ENCODE results near the gene HSF2.
A peak's percentile ranks its signal among the peaks of the same experiment; 100 is the strongest.
"Not testable (repeated sequence)": the region's sequence is repeated elsewhere in the genome, so short reads cannot be mapped to it uniquely, and the experiment has no call there.

HSF2 gene

DNA sequence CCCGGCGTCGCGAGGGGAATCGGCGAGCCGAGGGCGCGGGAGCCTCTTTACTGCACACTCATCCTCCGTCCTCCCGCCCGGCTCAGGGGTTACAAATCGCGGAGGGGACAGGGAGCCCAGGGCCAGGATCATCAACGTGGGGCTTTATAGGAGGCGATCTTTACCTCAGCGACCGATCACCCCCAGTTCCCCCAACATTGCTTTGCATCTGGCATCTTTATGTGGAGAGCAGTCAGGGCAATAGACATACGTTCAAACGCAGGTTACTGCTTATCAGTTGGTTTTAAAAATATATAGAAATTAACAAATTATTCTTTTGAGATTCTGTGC lies 634 bp downstream of the HSF2 start:
- peak; percentile 30 for DNase-seq

DNA sequence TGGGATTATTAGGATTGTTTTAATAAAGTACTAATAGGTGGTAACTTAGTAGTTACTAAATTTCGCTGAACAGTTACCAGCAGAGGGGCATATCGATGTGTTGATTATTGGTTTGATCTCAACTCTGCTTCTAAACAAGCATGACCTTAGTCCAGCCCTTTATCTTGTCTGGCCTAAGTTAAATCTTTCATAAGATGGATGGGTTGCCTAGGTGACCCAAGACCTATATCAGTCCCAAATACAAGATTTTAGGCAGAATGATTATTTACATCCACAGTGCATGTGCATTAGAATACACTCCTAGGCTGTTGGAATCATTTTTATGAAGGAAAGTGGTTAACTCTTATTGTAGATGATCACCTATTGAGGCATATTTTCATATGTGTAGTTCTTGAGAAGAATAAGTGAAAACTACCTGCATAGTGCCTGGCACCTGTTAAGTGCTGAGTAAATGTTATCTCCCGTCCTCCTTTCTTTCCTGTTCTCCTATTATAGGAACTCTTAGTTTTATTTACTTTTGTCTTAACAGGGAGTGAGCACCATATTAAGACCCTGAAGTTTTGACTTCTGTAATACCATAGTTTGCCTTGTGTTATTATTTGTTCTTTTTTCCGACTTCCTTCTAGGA lies 1.1 kb downstream of the HSF2 start:
- DNase-seq = peak; percentile 4

DNA sequence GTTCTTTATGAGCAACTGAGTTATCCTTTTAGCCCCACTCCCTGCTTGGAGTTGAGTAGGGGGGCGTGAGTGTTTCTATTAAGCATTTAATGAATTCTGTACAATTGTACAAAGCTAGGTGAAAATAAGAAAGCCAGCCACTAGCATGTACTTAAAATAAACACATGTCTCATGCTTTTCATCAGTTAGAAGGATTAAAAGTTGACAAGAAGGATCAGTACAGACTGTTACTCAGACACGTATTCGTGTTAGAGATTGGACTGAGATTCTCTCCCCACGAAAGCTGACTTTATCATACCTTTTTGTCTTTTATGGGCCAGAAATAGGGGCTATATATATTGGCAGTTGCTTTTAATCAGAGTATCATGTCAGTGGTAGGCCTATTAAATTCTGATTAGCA lies 1.7 kb downstream of the HSF2 start:
- DNase-seq = no peak

DNA sequence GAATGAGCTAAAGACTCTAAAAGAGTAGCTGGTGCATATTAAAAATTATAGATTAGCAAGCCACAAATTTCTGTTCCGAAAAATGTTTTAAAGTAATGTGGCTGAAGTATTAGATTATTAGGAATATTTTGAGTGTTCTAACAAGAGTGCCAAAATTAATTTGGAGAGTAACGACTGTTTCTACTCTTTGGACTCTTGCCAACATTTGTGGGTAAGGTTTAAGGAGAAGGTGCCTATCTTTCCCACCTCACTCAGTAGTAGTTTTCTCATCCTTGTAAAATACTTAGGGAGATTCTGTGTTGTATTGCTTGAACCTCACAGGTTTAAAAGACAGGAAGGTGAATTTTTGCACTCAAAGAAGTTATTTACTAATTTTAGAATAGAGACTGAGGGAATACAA lies 5.0 kb downstream of the HSF2 start:
- no peak for DNase-seq

DNA sequence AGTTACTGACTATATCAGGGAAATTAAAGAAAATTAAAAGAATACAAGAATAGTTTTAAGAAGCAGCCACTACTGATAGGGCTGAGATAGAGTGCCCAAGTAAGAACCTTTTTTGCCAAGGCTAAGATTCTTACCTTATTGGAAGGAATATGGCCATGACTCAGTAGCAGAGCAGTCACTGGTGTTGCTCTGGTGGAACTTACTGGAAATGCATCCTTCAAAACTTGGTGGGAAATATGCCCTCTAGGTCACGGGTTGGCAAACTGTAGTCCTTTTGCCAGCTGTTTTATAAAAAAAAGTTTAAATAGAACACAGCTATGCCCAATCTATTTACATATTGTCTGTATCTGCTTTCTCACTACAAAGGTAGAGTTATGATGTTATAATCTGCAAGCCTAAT lies 6.0 kb downstream of the HSF2 start:
- no peak for DNase-seq

DNA sequence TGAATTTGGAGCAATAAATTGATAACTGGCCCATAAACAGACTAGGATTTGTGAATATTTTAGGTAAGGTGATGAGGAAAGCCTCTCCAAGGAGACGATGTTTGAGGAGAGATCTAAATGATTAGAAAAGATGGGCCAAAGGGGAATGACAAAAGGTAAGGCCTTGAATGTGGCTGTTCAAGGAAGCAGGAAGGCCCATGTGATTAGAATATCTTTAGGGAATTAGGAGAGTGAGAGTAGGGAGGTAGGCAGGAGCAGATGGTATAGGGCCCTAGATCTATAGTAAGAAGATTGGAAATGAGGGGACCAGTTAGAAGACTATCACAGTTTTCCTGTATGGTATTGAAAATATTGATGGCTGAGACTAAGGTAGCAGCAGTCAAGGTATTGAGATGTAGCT lies 6.7 kb downstream of the HSF2 start:
- no peak for DNase-seq

DNA sequence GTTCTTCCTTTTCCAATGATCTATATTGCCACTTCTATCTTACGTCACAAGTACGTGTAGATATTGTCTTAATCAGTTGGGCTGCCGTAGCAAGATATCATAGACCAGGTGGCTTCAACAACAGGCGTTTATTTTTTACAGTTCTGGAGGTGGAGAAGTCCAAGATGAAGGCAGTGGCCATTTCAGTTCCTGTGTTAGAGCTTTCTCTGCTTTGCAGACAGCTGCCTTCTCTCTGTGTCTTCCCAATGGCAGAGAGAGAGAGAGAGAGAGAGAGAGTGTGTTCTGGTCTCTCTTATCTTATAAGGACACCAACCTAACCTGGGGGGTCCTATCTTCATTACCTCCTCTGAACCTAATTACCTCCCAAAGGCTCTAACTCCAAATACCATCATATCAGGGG lies 8.3 kb downstream of the HSF2 start:
- no peak for DNase-seq

DNA sequence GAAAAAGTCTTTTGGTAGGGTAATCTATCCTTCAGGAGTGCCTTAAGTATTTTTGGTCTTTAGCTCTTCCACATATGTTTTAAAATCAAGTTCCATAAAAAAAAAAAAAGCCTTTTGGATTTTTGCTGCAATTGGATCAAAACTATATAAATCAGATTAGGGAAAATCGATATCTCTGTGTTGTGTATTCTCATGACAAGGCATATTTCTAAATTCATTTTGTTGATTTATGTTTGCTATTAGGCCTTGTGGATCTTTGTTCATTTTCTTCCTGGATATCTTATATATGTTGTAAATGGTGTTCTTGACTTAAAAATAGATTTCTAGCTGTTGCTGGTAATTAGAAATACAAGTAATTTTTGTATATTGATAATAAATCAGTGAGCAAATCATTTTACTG lies 8.8 kb downstream of the HSF2 start:
- no peak for DNase-seq

DNA sequence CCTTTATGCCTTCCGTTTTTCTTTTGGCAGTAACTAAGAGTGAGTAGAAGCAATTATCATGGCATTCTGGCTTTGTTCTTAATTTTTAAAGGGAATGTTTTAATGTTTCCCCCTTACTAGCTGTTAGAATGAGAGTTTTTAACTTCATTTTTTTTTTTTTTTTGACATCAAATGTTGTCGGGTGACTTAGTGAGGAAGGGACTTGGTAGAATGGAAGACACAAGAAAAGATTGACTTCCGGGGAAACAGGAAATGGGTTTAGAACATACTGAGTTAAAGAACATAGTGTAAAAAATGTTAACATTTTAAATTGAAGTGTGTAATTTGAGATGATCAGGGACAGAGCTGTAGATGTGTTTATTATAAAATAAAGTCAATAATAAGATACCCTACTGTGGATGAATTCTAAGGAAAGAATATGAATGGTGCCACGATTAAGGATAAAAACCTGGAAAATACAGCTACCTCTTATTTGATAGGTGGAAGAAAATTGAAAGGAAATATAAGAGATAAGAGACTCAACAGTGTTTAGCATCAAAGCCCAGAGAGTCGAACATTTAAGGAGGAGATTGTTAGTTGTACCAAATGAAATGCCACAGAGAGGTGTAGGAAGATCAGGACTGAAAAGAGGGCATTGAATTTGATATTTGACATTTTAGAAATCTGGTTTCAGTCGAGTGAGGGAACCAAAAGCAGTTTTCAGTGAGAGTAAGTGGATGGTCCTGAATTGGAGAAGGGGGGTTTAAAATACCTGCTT lies 9.4 kb downstream of the HSF2 start:
- no peak for DNase-seq

DNA sequence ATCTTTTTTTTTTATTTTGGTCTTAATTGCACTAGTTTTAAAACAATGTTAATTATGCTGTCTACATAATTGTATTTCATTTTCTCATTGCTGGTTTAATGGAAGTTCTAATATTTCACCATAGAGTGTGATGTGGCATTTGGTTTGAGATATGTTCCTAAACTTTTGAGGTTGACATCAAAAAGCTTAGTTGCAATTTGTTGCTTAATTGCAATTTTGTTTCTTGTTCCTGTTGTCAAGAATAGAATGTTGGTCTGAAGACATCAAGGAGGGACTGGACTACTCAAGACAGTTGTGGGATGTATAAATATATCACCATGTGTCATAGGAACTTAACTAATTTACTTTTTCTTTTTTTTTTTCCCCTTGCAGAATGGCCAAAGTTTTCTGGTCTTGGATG lies 12.5 kb downstream of the HSF2 start:
- DNase-seq = no peak

DNA sequence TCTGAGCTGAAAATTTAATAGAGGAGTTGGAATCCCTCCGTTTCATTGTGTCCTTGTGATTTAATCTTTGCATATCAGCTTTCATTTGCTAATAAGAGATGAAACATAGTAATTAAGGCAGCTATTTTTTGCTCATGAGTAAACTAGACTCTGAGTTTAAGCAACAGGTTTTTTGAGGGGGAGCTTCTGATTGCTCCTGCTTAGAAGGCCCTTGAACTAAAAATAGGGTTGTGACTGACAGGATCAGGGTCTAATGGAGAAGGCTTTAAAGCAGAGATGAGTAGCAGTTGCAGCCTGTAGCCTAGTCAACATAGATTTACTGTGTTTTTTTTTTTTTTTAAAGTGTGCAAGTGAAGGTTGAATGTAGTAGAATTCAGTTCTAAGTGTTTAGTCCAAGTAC lies 17.4 kb downstream of the HSF2 start:
- no peak for DNase-seq

DNA sequence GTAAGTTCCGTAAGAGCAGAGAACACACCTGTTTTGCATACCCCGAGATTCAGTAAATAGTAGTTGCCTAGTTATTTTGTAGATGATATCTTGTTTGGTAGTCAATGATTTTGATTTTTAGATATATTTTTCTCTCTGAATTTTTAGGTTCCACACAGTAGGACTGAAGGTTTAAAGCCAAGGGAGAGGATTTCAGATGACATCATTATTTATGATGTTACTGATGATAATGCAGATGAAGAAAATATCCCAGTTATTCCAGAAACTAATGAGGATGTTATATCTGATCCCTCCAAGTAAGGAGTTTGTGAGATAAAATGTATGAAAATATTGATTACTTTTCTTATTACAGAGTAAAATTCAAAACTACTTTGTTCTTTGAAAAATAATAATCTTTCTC lies 22.6 kb downstream of the HSF2 start:
- DNase-seq = no peak

DNA sequence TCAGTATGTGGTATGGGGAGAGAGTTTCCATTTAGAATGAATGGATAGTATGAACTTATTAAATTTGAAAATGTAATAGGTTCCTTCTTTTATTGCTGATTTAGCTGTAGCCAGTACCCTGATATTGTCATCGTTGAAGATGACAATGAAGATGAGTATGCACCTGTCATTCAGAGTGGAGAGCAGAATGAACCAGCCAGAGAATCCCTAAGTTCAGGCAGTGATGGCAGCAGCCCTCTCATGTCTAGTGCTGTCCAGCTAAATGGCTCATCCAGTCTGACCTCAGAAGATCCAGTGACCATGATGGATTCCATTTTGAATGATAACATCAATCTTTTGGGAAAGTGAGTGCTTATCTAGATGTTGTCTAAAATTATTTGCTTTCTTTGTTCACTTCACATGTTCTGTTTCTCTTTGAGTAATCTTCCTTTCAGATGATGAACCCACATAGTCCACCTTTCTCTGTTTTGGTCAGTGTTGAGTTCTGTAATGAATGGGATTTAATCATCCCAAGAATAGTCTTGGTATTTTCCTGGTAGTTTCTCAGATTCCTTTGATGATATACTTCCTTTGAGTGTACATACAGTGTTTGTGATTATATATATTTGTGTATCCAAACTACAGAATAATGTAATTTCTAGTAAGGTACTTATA lies 23.3 kb downstream of the HSF2 start:
- no peak for DNase-seq

DNA sequence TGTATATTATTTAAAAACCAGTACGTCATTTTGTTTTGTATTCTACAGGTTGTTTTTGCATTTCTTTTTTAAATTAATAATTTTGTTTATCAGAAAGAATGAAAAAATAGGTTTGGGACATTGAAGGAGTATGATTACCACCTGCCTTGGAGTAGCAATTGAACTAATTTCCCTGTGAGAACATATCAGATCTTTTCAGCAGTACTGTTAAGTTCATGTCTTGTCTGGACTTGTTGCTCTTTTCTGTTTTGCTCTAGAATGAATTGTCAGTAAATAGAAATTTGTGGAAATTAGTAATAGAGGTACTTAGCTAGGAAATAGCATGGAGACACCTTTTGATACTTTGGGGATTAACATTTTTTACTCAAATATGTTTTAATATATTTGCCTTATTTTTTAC lies 24.3 kb downstream of the HSF2 start:
- no peak for DNase-seq

DNA sequence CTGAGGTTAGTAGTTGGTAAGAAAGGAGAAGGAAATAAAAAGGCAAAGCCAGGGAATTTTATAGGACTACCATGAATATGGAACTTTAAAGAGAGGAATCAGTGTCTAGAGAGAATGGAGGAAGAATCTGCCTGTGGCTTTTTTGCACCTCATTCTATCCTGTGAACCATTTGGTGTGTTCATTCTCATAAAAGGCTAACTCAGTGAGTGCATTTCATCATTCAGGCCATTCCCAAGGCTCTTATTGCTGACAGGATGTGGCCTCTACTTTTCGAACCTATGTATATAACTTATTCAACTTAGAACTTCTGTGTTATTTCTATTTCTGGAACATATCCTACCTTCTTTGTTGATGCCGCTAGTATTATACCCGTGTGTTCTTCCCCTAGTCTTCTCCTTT lies 27.1 kb downstream of the HSF2 start:
- DNase-seq = no peak

DNA sequence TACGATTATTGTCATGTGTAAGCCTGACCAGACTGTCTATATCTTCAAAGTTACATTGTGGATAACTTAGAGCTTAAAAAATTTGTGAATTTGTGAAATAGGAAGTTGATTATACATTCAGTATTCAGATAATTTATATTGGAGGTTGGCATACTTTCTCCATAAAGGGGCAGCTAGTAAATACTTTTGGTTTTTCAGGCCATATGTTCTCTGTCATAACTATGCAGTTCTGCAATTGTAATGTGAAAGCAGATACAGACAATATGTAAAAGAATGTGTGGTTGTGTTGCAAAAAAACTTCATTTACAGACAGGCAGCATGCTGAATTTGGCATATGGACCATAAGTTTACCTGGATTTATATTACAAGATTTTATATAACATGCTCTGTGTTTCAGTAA lies 29.3 kb downstream of the HSF2 start:
- peak; percentile 4 for DNase-seq

DNA sequence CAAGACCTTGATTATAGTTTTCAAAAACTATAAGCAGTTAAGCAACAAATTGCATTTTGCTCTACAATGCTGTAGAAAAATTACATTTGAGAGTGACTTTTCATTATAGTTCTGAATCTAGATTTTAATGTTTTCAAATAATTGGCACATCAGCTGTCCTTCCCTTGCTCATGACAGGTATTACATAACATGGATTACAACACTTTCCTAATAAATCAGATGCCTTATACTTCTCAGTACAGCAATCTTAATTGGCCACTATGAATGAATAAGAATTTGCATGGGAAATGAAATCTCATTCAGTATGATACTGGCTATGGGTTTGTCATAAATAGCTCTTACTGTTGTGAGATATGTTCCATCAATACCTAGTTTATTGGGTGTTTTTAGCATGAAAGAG lies 29.9 kb downstream of the HSF2 start:
- no peak for DNase-seq

DNA sequence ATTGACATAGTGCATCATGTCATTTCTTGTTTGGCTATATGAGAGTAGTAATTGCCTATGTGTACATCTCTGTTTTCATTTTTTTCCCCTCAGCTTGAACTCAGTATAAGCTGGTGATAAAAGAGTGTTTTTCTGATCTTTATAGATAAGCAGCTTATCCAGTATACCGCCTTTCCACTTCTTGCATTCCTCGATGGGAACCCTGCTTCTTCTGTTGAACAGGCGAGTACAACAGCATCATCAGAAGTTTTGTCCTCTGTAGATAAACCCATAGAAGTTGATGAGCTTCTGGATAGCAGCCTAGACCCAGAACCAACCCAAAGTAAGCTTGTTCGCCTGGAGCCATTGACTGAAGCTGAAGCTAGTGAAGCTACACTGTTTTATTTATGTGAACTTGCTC lies 32.3 kb downstream of the HSF2 start:
- DNase-seq = no peak

DNA sequence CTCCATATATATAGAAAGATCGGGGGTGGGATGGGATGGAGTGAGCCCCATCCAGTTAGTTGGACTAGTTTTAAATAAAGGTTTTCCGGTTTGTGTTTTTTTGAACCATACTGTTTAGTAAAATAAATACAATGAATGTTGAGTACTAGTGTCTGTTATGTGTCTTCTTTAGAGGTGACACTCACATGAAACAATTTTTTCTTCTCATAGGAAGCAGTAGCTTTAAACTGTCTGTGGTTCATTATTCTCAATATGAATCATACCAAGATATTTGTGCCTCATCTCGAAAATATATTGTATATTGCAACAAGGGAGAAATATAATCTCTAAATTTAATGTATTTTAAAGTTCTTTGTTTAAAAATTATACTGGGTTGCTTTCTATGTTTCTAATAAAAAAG lies 33.4 kb downstream of the HSF2 start:
- peak; percentile 23 for DNase-seq

DNA sequence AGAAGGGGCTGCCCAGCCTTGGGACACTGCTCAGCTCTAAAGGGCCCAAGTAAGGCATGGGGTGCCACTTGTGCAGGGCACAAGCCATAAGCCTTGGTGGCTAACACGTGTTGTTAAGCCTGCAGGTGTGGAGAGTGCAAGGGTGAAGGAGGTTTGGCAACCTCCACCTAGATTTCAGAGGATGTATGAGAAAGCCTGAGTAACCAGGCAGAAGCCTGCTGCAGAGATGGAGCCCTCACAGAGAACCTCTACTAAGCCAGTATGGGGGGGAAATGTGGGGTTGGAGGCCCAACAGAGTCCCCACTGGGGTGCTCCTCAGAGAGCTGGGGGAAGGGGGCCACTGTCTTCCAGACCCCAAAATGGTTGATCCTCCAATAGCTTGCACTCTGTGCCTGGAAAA lies 39.5 kb downstream of the HSF2 start:
- no peak for DNase-seq

DNA sequence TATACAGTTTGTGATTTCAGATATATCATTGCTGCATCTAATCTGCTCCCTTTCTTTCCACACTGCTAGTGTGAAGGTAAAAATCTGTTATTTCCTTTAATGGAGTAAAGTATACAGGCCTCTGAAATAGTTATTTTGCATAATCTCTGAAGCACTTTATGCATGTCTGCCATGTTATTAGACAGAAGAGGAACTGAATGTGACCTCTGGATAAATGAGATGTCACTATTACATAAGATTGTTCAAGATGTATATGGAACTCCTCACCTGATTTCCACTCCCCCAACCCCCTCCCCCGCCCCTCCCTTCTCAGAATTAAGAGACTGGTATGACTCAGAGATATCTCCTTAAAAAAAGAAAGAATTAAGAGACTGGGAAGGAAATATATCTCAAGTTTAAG lies 45.8 kb downstream of the HSF2 start:
- DNase-seq = no peak

DNA sequence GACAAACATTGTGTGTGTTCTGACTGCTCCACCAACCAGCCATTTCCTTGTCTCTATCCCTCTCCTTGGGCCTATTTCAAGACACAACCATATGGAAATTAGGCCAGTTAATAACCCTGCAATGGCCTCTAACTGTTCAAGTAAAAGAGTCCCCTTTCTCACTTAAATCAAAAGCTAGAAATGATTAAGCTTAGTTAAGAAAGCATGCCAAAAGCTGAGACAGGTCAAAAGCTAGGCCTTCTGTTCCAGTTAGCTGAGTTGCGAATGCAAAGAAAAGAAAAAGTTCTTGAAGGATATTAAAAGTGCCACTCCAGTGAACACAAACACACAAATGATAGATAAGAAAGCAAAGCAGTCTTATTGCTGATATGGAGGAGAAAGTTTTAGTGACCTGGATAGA lies 49.6 kb downstream of the HSF2 start:
- no peak for DNase-seq

DNA sequence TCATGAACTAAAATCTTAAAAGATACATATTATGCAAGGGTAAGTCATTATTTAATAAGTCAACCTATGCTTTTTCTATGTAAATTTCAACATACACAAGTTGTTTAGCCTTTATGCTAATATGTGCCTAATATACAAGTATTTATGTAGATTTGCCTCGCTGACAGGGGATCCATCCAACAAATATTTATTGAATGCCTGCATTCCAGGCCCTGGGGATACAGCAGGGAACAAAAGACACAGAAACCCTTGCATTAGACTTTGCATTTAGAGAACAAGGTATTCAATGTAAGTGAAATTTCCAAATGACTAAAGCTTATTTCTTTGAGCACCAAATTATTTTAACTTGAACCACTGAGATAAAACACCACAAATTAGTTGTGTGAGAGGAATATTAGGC lies 53.1 kb downstream of the HSF2 start:
- DNase-seq = no peak

DNA sequence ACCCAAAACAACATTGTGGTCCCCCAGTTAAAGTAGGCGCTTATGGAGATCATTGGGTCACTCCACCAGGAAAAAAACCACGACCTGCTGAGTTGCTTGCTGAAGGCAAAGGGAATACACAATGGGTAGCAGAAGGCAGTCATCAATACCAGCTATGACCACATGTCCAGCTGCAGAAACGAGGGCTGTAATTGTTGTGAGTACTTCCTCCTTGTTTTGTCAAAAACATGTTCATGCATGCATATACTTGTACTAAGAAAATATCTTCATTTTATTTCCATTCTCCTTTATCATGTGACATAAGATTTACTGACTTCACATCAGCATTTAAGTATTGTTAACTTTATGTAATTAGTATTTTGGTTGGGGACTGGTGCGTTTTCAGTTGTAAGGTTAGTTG lies 55.2 kb downstream of the HSF2 start:
- DNase-seq = no peak

DNA sequence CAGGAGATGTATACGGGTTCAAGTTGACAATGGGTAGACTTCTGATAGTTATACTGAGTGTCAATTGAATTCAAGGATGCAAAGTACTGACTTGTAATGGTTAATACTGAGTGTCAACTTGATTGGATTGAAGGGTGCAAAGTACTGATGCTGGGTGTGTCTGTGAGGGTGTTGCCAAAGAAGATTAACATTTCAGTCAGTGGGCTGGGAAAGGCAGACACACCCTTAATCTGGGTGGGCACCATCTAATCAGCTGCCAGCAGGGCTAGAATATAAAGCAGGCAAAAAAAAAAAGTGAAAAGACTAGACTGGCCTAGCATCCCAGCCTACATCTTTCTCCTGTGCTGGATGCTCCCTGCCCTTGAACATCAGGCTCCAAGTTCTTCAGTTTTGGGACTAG lies 55.7 kb downstream of the HSF2 start:
- not testable (repeated sequence) for DNase-seq
